OCI-LY7 (cell line): ENCODE measurements around the gene TYMP.

Experiments
- CTCF ChIP-seq: fragments of 200-600 bp; sonication (generic); conservative IDR thresholded peaks from 2 replicates; pipeline ENCODE4 v1.5.1; 2014; ENCODE audit warnings: mild to moderate bottlenecking, antibody characterized with exemption, low read length, moderate library complexity, mixed read lengths
- EZH2phosphoT487 ChIP-seq: fragments of 200-600 bp; sonication (generic); IDR thresholded peaks from 2 replicates; pipeline ENCODE4 v1.6.1; 2018; ENCODE audit warnings: low read depth, borderline replicate concordance, mild to moderate bottlenecking, mixed run types, antibody characterized with exemption, low read length, moderate library complexity, mixed read lengths

- TF ChIP-seq CTCF (no peak), EZH2phosphoT487 (no peak)
Measured at GRCh38 chr22:50507991-50508884, 21.6 kb downstream of the TYMP start, which contains the start of gene NCAPH2.
